HUES48 (cell line): Measurements from ENCODE around the gene NOL3.

Experiments used
- H3K27ac ChIP-seq: one replicate; pipeline ENCODE4 v1.7.0; 2013; ENCODE audit warnings: low read depth, low read length, inconsistent platforms
- H3K27me3 ChIP-seq: 2 replicates; pipeline ENCODE4 v1.6.1; 2013; ENCODE audit warnings: mild to moderate bottlenecking, low read length; ENCODE audit not compliant: control insufficient read depth, insufficient read depth
- H3K36me3 ChIP-seq: 2 replicates; pipeline ENCODE4 v1.6.1; 2013; ENCODE audit warnings: low read length; ENCODE audit not compliant: control insufficient read depth, insufficient read depth
- H3K4me1 ChIP-seq: 2 replicates; pipeline ENCODE4 v1.6.1; 2013; ENCODE audit warnings: mild to moderate bottlenecking, low read length; ENCODE audit not compliant: control insufficient read depth, insufficient read depth
- H3K4me3 ChIP-seq: 2 replicates; pipeline ENCODE4 v1.5.1; 2013; ENCODE audit warnings: mild to moderate bottlenecking, low read depth, low read length
- H3K9ac ChIP-seq: 2 replicates; pipeline ENCODE4 v1.6.1; 2013; ENCODE audit warnings: mild to moderate bottlenecking, low read depth, low read length, moderate library complexity
- H3K9me3 ChIP-seq: 2 replicates; pipeline ENCODE4 v1.6.1; 2013; ENCODE audit warnings: low read length; ENCODE audit not compliant: control insufficient read depth, insufficient read depth

Gene NOL3

GRCh38 chr16:67163999-67164558, 6.3 kb upstream of the NOL3 start:
- Histone ChIP-seq H3K4me3 (peak overlapping the region; percentile 48; the same call in 1 of the 2 replicates), H3K36me3 (no peaks in the 10 kb centered on the region), H3K4me1 (peaks cover 13% of the 10 kb centered on the region), H3K27me3 (peaks cover 99% of the 10 kb centered on the region), H3K9me3 (no peaks in the 10 kb centered on the region), H3K9ac (no peak overlapping the region), H3K27ac (no peak overlapping the region)

GRCh38 chr16:67164599-67165061, 5.7 kb upstream of the NOL3 start, which contains the start of gene HSF4:
TSS of gene HSF4 (plus strand) at chr16:67164745. CDS start at chr16:67164812, 67 bp downstream.
- Histone ChIP-seq H3K4me3 (peak within 1 kb of the TSS; percentile 48), H3K27ac (no peak within 1 kb of the TSS), H3K4me1 (peaks cover 16% of the 10 kb centered on the region), H3K9me3 (no peaks in the 10 kb centered on the region), H3K9ac (no peak within 1 kb of the TSS), H3K36me3 (no peaks in the 10 kb centered on the region), H3K27me3 (peaks cover 99% of the 10 kb centered on the region)

DNA sequence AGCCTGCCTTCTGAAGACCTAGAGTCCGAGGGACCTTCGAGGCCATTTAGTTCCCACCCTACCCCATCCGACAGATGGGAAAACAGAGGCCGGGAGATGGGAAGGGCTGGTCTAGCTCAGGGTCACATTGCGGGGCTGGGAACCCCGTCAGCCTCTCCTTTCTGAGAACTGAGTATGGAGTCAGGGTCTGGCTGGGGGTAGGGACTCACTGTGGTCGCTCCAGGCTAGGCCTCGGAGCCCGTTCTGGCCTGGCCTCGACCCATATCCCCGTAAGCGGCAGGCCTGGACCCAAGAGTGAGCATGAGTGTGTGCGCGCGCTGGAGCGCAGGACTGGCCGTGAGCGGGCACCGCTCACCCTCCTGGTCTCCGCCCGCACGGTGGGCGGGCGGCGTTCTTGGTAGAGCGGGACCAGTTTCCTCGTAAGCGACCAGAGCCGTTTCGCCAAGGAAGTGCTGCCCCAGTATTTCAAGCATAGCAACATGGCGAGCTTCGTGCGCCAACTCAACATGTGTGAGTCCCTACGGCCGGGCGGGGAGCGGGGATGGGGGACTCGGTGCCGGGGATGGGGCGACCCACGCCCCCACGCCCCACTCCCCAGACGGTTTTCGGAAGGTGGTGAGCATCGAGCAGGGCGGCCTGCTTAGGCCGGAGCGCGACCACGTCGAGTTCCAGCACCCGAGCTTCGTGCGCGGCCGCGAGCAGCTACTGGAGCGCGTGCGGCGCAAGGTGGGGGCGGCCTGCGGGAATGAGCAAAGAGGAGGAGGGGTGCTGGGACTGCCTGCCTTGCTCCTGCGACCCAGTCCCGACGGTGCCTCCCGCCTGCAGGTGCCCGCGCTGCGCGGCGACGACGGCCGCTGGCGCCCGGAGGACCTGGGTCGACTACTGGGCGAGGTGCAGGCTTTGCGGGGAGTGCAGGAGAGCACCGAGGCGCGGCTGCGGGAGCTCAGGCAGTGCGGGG, 4.9 kb upstream of the NOL3 start:
- H3K4me3 ChIP-seq, result peak overlapping the region; percentile 39; the same call in 1 of the 2 replicates
- H3K4me1 ChIP-seq, result peaks cover 12% of the 10 kb centered on the region
- H3K36me3 ChIP-seq, result no peaks in the 10 kb centered on the region
- no peak overlapping the region for H3K27ac ChIP-seq
- peaks cover 97% of the 10 kb centered on the region for H3K27me3 ChIP-seq
- no peak overlapping the region for H3K9ac ChIP-seq
- no peaks in the 10 kb centered on the region for H3K9me3 ChIP-seq

GRCh38 chr16:67166110-67166547, 4.2 kb upstream of the NOL3 start:
- no peak overlapping the region for H3K9ac ChIP-seq
- H3K9me3 ChIP-seq, result no peaks in the 10 kb centered on the region
- H3K27me3 ChIP-seq, result peaks cover 96% of the 10 kb centered on the region
- peaks cover 17% of the 10 kb centered on the region for H3K4me1 ChIP-seq
- H3K4me3 ChIP-seq, result no peak overlapping the region
- no peak overlapping the region for H3K27ac ChIP-seq
- H3K36me3 ChIP-seq, result no peaks in the 10 kb centered on the region

- peaks cover 96% of the 10 kb centered on the region for H3K27me3 ChIP-seq
- H3K9ac ChIP-seq, result no peak overlapping the region
- no peaks in the 10 kb centered on the region for H3K36me3 ChIP-seq
These were observed 3.7 kb upstream of the NOL3 start for GRCh38 chr16:67166598-67167168.

DNA sequence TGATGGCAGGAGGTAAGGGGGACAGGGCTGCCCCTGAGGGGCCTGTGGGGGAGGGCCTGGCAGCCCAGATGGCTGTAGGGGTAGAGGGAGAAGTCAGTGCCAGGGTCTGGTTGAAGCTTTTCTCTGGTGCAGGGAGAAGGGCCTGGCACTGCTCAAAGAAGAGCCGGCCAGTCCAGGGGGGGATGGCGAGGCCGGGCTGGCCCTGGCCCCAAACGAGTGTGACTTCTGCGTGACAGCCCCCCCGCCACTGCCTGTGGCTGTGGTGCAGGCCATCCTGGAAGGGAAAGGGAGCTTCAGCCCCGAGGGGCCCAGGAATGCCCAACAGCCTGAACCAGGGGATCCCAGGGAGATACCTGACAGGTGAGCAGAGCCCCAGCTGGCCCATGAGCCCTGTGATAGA, 2.8 kb upstream of the NOL3 start:
- H3K27me3 ChIP-seq, result peaks cover 96% of the 10 kb centered on the region
- no peak overlapping the region for H3K4me3 ChIP-seq
- no peak overlapping the region for H3K27ac ChIP-seq
- H3K4me1 ChIP-seq, result peaks cover 19% of the 10 kb centered on the region
- no peak overlapping the region for H3K9ac ChIP-seq
- H3K36me3 ChIP-seq, result no peaks in the 10 kb centered on the region
- no peaks in the 10 kb centered on the region for H3K9me3 ChIP-seq

More at GRCh38 chr16:67166598-67167168, 3.7 kb upstream of the NOL3 start:
- Histone ChIP-seq H3K9me3 (no peaks in the 10 kb centered on the region), H3K27ac (no peak overlapping the region), H3K4me3 (no peak overlapping the region), H3K4me1 (peaks cover 19% of the 10 kb centered on the region)

- no peaks in the 10 kb centered on the region for H3K9me3 ChIP-seq
- H3K4me1 ChIP-seq, result peaks cover 23% of the 10 kb centered on the region
- H3K27me3 ChIP-seq, result peaks cover 96% of the 10 kb centered on the region
- no peak overlapping the region for H3K9ac ChIP-seq
- no peak overlapping the region for H3K27ac ChIP-seq
- H3K36me3 ChIP-seq, result no peaks in the 10 kb centered on the region
- peak overlapping the region; percentile 66 for H3K4me3 ChIP-seq
These were observed 1.3 kb upstream of the NOL3 start for GRCh38 chr16:67169011-67169451.

GRCh38 chr16:67169642-67170167, 633 bp upstream of the NOL3 start:
- peaks cover 96% of the 10 kb centered on the region for H3K27me3 ChIP-seq
- no peak overlapping the region for H3K9ac ChIP-seq
- peaks cover 23% of the 10 kb centered on the region for H3K4me1 ChIP-seq
- no peaks in the 10 kb centered on the region for H3K9me3 ChIP-seq
- H3K36me3 ChIP-seq, result no peaks in the 10 kb centered on the region
- H3K27ac ChIP-seq, result no peak overlapping the region
- H3K4me3 ChIP-seq, result peak overlapping the region; percentile 66

GRCh38 chr16:67170949-67171649, 761 bp downstream of the NOL3 start:
- H3K9ac ChIP-seq, result no peak overlapping the region
- peaks cover 95% of the 10 kb centered on the region for H3K27me3 ChIP-seq
- H3K9me3 ChIP-seq, result no peaks in the 10 kb centered on the region
- H3K27ac ChIP-seq, result no peak overlapping the region
- peak overlapping the region; percentile 66 for H3K4me3 ChIP-seq
- H3K36me3 ChIP-seq, result no peaks in the 10 kb centered on the region
- H3K4me1 ChIP-seq, result peaks cover 22% of the 10 kb centered on the region

DNA sequence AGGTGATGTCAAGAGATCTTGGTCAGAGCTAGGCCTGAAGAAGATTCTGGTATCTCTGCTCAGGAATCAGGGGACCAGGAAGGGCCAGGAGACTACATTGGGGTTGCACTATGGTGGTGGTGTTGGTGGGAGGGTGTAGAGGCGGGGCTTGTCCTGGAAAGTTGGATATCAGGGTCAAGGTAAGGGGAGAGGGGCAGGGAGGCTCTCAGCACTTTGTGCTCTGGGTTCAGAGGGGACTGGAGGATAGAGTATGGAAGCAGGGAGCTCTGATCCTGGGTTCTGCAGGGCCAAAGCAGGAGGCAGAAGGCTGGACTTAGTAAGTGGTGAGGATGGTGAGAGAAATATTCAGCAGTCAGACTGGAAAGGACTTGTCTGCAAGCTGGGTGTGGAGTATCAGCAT, 3.0 kb downstream of the NOL3 start:
- H3K4me3 ChIP-seq, result peak overlapping the region; percentile 60
- peaks cover 91% of the 10 kb centered on the region for H3K27me3 ChIP-seq
- H3K36me3 ChIP-seq, result no peaks in the 10 kb centered on the region
- no peak overlapping the region for H3K9ac ChIP-seq
- no peak overlapping the region for H3K27ac ChIP-seq
- H3K4me1 ChIP-seq, result peaks cover 23% of the 10 kb centered on the region
- H3K9me3 ChIP-seq, result no peaks in the 10 kb centered on the region
